HL-60 (cell line): ENCODE data around the gene HEYL.

Experiments used
- CTCF ChIP-seq: IDR thresholded peaks from one replicate; pipeline ENCODE4 v1.5.1; 2011; ENCODE audit warnings: low read length, control low read depth, inconsistent platforms; ENCODE audit not compliant: insufficient read depth
- POLR2AphosphoS5 ChIP-seq: IDR thresholded peaks from 2 replicates; pipeline ENCODE4 v1.6.1; 2012; ENCODE audit warnings: low read depth
- TF ChIP-seq, protein P1 (sequence below): IDR thresholded peaks from 2 replicates; pipeline ENCODE4 v1.6.1; 2012; ENCODE audit warnings: low read depth; ENCODE audit not compliant: insufficient replicate concordance

DNA sequence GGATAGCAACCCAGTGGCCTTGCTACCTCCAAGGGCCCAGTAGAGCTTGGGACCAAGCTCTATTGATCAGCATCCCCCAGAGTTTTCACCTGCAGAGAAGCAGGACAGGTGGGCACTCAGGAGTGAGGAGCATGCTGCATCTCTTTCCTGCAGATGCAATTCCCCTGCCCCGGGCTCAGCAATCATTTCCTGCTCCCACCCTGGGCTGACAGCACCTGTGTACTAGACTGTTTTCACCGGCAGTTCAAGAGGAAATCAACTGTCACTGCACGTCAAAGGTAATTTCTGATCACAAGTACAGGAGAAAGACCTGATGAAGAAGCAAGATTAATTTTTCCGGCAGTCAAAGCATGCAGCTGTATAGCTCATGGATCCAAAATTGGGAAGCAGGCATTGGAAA lies 41.3 kb upstream of the HEYL start:
- TF ChIP-seq CTCF (no peak), POLR2AphosphoS5 (no peak)
- TF ChIP-seq, protein P1, sequence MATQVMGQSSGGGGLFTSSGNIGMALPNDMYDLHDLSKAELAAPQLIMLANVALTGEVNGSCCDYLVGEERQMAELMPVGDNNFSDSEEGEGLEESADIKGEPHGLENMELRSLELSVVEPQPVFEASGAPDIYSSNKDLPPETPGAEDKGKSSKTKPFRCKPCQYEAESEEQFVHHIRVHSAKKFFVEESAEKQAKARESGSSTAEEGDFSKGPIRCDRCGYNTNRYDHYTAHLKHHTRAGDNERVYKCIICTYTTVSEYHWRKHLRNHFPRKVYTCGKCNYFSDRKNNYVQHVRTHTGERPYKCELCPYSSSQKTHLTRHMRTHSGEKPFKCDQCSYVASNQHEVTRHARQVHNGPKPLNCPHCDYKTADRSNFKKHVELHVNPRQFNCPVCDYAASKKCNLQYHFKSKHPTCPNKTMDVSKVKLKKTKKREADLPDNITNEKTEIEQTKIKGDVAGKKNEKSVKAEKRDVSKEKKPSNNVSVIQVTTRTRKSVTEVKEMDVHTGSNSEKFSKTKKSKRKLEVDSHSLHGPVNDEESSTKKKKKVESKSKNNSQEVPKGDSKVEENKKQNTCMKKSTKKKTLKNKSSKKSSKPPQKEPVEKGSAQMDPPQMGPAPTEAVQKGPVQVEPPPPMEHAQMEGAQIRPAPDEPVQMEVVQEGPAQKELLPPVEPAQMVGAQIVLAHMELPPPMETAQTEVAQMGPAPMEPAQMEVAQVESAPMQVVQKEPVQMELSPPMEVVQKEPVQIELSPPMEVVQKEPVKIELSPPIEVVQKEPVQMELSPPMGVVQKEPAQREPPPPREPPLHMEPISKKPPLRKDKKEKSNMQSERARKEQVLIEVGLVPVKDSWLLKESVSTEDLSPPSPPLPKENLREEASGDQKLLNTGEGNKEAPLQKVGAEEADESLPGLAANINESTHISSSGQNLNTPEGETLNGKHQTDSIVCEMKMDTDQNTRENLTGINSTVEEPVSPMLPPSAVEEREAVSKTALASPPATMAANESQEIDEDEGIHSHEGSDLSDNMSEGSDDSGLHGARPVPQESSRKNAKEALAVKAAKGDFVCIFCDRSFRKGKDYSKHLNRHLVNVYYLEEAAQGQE: no peak
